Subcutaneous preadipocyte (primary cell): ENCODE data around the gene ZBTB39. TPM values are rescaled to one million over a fixed set of nuclear protein-coding genes. Genes with fewer than 3 reads are reported as not detected.

ENCODE experiments used
- total RNA-seq: library from RNA; depleted of rRNA; stranded (reverse); fragments of >200 nt; gene quantifications from 2 replicates; pipeline ENCODE4 v1.2.3, GENCODE V29; 2012

Gene ZBTB39
- total RNA-seq: 3.7 and 5.7 TPM in 2 replicates

GRCh38 chr12:57005980-57006808 is at the start of gene ZBTB39:
Gene ZBTB39 (minus strand): TSS chr12:57006546. CDS start chr12:57004917, 1,629 bp downstream.

GRCh38 chr12:57049890-57050289 is 43.5 kb upstream of the ZBTB39 start, which contains the start of gene MYO1A:
Gene MYO1A (minus strand): TSS chr12:57050129. CDS start chr12:57048323, 1,806 bp downstream.

GRCh38 chr12:57016348-57016747 is 10.0 kb upstream of the ZBTB39 start, which contains the start of gene TAC3:
Gene TAC3 (minus strand): TSS chr12:57016529. CDS start chr12:57015797, 732 bp downstream.

GRCh38 chr12:56957229-56958052 is 48.9 kb downstream of the ZBTB39 start, which contains the start of gene RDH16:
Gene RDH16 (minus strand): TSS chr12:56957608. CDS start chr12:56957462, 146 bp downstream.

Other genes with a start within 250 kb of the ZBTB39 start
- 0.78 and 1.1 TPM in 2 replicates for gene HSD17B6, start 243.2 kb downstream of the ZBTB39 start, total RNA-seq
- gene SDR9C7, start 72.1 kb downstream of the ZBTB39 start, total RNA-seq: not detected in 2 replicates
- gene RDH16, start 48.9 kb downstream of the ZBTB39 start, total RNA-seq: under 0.01 TPM in 1 of 2 replicates, not detected in the other
- gene TAC3, start 10.0 kb upstream of the ZBTB39 start, total RNA-seq: not detected in 2 replicates
- gene MYO1A, start 43.6 kb upstream of the ZBTB39 start, total RNA-seq: 0.73 TPM in 1 of 2 replicates, not detected in the other
- gene NEMP1, start 72.2 kb upstream of the ZBTB39 start, total RNA-seq: 11.8 and 20.3 TPM in 2 replicates
- 52.9 and 74.3 TPM in 2 replicates for gene NAB2, start 82.6 kb upstream of the ZBTB39 start, total RNA-seq
- gene STAT6, start 104.8 kb upstream of the ZBTB39 start, total RNA-seq: 142 and 172 TPM in 2 replicates
- gene LRP1, start 121.9 kb upstream of the ZBTB39 start, total RNA-seq: 239 and 425 TPM in 2 replicates
- not detected in 2 replicates for gene LRP1-AS, start 141.1 kb upstream of the ZBTB39 start, total RNA-seq
- 0.73 and 0.98 TPM in 2 replicates for gene NXPH4, start 210.2 kb upstream of the ZBTB39 start, total RNA-seq
- gene SHMT2, start 223.2 kb upstream of the ZBTB39 start, total RNA-seq: 260 and 298 TPM in 2 replicates
- gene STAC3, start 244.6 kb upstream of the ZBTB39 start, total RNA-seq: 0.59 and 0.73 TPM in 2 replicates